SK-N-SH treated with all-trans-retinoic acid at 6 μM for 48 hours (cell line): ENCODE results near the gene RABGGTA.

Source experiments
- PPARA ChIP-seq: fragments of 250-450 bp; sonication (Bioruptor Pico); IDR thresholded peaks from 2 replicates; pipeline ENCODE4 v1.5.0; 2020; ENCODE audit warnings: mild to moderate bottlenecking, borderline replicate concordance
- ZFP3 ChIP-seq: fragments of 250-450 bp; sonication (Bioruptor Pico); IDR thresholded peaks from 2 replicates; pipeline ENCODE4 v1.5.0; 2020; ENCODE audit warnings: mild to moderate bottlenecking, moderate library complexity
- TF ChIP-seq, protein P1 (sequence below): fragments of 250-450 bp; sonication (Bioruptor Pico); IDR thresholded peaks from 2 replicates; pipeline ENCODE4 v1.8.0; 2020; ENCODE audit warnings: mild to moderate bottlenecking, moderate library complexity, borderline replicate concordance

DNA sequence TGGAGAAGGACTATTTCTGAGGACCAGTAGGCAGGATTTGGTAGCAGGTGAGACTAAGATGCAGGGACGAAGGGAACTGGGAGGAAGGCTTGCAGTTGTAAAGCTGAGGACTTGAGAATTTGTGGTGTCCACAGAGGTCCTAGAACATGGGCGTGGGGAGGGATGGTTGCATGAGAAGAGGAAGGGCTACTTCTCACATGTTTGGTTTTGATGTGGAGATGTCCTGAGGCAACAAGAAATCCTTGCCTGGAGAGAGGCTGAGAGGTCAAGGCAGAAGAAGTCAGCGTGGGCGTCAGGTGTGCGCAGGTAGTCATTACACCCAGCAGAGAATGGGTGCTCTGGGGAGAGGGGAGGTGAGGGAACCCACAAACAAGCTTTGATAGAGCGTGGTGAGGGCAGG lies 5.7 kb upstream of the RABGGTA start:
- TF ChIP-seq ZFP3 (CRISPR knock-in tag) = no peak
- TF ChIP-seq, protein P1, sequence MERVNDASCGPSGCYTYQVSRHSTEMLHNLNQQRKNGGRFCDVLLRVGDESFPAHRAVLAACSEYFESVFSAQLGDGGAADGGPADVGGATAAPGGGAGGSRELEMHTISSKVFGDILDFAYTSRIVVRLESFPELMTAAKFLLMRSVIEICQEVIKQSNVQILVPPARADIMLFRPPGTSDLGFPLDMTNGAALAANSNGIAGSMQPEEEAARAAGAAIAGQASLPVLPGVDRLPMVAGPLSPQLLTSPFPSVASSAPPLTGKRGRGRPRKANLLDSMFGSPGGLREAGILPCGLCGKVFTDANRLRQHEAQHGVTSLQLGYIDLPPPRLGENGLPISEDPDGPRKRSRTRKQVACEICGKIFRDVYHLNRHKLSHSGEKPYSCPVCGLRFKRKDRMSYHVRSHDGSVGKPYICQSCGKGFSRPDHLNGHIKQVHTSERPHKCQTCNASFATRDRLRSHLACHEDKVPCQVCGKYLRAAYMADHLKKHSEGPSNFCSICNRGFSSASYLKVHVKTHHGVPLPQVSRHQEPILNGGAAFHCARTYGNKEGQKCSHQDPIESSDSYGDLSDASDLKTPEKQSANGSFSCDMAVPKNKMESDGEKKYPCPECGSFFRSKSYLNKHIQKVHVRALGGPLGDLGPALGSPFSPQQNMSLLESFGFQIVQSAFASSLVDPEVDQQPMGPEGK (CRISPR knock-in tag) = no peak
- no peak for TF ChIP-seq PPARA (CRISPR knock-in tag)
